CD8-positive, alpha-beta memory T cell (primary cell): ENCODE data around the gene SNHG17. TPM values are rescaled to one million over a fixed set of nuclear protein-coding genes. Genes with fewer than 3 reads are reported as not detected.
"Not testable (repeated sequence)": the region's sequence is repeated elsewhere in the genome, so short reads cannot be mapped to it uniquely, and the experiment has no call there.

Experiments used
- CTCF ChIA-PET: fragments of 350-600 bp; sonication (Branson Sonifier 250); formaldehyde crosslinking; loops from one replicate; lab custom pipeline; 2021; ENCODE audit warnings: antibody characterized with exemption; lab: Charles Lee
- POLR2A ChIA-PET: fragments of 350-600 bp; sonication (Branson Sonifier 250); formaldehyde crosslinking; loops from one replicate; lab custom pipeline; 2021; ENCODE audit warnings: antibody characterized with exemption; lab: Charles Lee
- DNase-seq, 5 donors: peaks; one replicate each; pipeline versions ENCODE4 v3.0.0 to v3.0.0-alpha.2; 2020 to 2022; ENCODE audit warnings: mixed read lengths in 1 of 5
- H3K27ac ChIP-seq: one replicate; pipeline ENCODE4 v1.7.0; 2013; ENCODE audit warnings: low read depth, mild to moderate bottlenecking, low read length, moderate library complexity
- H3K27me3 ChIP-seq: 2 replicates; pipeline ENCODE4 v1.7.0; 2013; ENCODE audit warnings: low read length, mild to moderate bottlenecking; ENCODE audit not compliant: insufficient read depth, poor library complexity, severe bottlenecking
- H3K36me3 ChIP-seq: 2 replicates; pipeline ENCODE4 v1.7.0; 2013; ENCODE audit warnings: mild to moderate bottlenecking, low read length, moderate library complexity; ENCODE audit not compliant: insufficient read depth
- H3K4me1 ChIP-seq: 2 replicates; pipeline ENCODE4 v1.7.0; 2013; ENCODE audit warnings: mild to moderate bottlenecking, low read length, moderate library complexity; ENCODE audit not compliant: insufficient read depth
- H3K4me3 ChIP-seq: 2 replicates; pipeline ENCODE4 v1.7.0; 2013; ENCODE audit warnings: mild to moderate bottlenecking, low read length
- H3K9me3 ChIP-seq: 2 replicates; pipeline ENCODE4 v1.7.0; 2013; ENCODE audit warnings: mild to moderate bottlenecking, low read length
- H3K27ac Mint-ChIP-seq, 8 donors: one replicate each; pipeline ENCODE4 v1.8.0; 2020 to 2021; ENCODE audit warnings: mixed read lengths in 8 of 8, mild to moderate bottlenecking in 6 of 8, inconsistent platforms in 3 of 8, moderate library complexity in 3 of 8
- H3K27me3 Mint-ChIP-seq, 2 donors: one replicate each; pipeline ENCODE4 v1.8.0; 2020 to 2021; ENCODE audit warnings: mixed read lengths in 2 of 2, mild to moderate bottlenecking in 1 of 2, moderate library complexity in 1 of 2
- H3K36me3 Mint-ChIP-seq, 3 donors: one replicate each; pipeline ENCODE4 v1.8.0; 2020 to 2021; ENCODE audit warnings: mixed read lengths in 3 of 3, inconsistent platforms in 1 of 3, mild to moderate bottlenecking in 1 of 3
- H3K4me1 Mint-ChIP-seq, 3 donors: one replicate each; pipeline ENCODE4 v1.8.0; 2020 to 2021; ENCODE audit warnings: mixed read lengths in 3 of 3, inconsistent platforms in 1 of 3, mild to moderate bottlenecking in 1 of 3
- H3K4me3 Mint-ChIP-seq, 7 donors: one replicate each; pipeline ENCODE4 v1.8.0; 2020 to 2021; ENCODE audit warnings: mixed read lengths in 7 of 7, mild to moderate bottlenecking in 6 of 7, moderate library complexity in 4 of 7, inconsistent platforms in 2 of 7
- H3K9me3 Mint-ChIP-seq, 5 donors: one replicate each; pipeline ENCODE4 v1.8.0; 2020 to 2022; ENCODE audit warnings: mixed read lengths in 5 of 5, mild to moderate bottlenecking in 3 of 5, moderate library complexity in 2 of 5, inconsistent platforms in 1 of 5
- polyA plus RNA-seq: library from polyadenylated mRNA; unstranded; fragments of 300-500 nt; fragmentation: Illumina TruSeq; gene quantifications from one replicate; pipeline ENCODE4 v1.2.3, GENCODE V29; 2021
- total RNA-seq, 2 experiments: library from RNA; stranded (reverse); gene quantifications; one replicate each; pipeline ENCODE4 v1.2.3, GENCODE V29; 2021

Gene SNHG17
- total and polyA plus RNA-seq, 3 experiments from 2014 or later = 107 to 216 (median 211) TPM

DNA sequence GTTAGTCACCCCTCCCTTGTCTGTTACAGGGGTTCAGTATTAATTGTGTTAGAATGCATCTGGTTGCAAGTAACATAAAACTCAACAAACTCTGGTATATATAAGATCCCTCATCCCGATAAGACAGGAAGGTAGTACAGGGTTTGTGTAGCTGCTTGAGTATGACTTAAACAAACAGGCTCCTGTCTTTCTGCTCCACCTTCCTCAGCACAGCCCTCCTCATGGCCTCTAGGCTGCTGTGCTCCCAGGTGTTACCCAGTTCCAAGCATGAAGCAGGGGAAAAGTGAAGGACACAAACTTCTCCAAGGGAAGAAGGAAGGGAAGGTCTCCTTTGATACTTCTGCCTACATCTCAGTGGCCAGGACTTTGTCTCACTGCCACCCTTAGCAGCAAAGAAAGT is 36.1 kb upstream of the SNHG17 start:
- Histone ChIP-seq H3K27ac (no peak overlapping the region), H3K9me3 (no peaks in the 10 kb centered on the region), H3K36me3 (no peaks in the 10 kb centered on the region), H3K4me3 (no peak overlapping the region), H3K27me3 (no peaks in the 10 kb centered on the region), H3K4me1 (peaks cover 29% of the 10 kb centered on the region)
- CTCF ChIA-PET = interaction anchor here (4.2 kb wide), 1 partner anchor 25 kb away, joined by 26 read pairs; no protein-coding TSS in a partner anchor
- Mint-ChIP-seq H3K4me1 (peaks cover 30 to 43% (median 42%) of the 10 kb centered on the region in 3 donors), H3K27ac (peak overlapping the region in 7 of 8 donors; percentile 14 to 96 (median 89)), H3K27me3 (peaks cover 0 to 4% of the 10 kb centered on the region in 2 donors), H3K36me3 (peaks cover 0 to 22% (median 0%) of the 10 kb centered on the region in 3 donors), H3K9me3 (no peaks in the 10 kb centered on the region), H3K4me3 (peak overlapping the region in 4 of 7 donors; percentile 38 to 60 (median 42))
- DNase-seq = no peak
- POLR2A ChIA-PET = no interaction called here

DNA sequence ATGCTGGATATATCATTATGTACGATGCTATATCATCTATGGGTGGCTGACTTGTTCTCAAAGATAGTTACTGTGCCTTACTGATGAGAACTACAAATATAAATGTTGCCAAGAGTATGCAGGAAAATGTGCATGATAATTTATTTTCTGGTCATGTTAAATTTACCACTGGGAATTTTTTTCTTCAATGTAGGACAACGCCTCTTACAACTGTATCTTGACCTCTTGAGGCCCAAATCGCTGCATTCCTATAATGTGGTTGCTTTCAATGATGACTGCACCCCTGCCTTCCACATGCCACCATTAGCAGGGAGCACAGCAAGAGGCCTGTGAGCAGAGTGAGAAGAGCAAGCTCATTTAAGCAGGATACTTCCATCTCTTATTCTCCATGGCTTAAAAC is 31.9 kb upstream of the SNHG17 start:
- no peak for DNase-seq
- POLR2A ChIA-PET = interaction anchor here (1.0 kb wide), 1 partner anchor 21 kb away, joined by 3 read pairs; no protein-coding TSS in a partner anchor
- H3K4me1 ChIP-seq = peaks cover 4% of the 10 kb centered on the region
- no peaks in the 10 kb centered on the region for H3K27me3 ChIP-seq
- H3K36me3 ChIP-seq = no peaks in the 10 kb centered on the region
- no peaks in the 10 kb centered on the region for H3K9me3 Mint-ChIP-seq
- no peaks in the 10 kb centered on the region for H3K9me3 ChIP-seq
- CTCF ChIA-PET = no interaction called here
- peaks cover 0 to 4% of the 10 kb centered on the region in 2 donors for H3K27me3 Mint-ChIP-seq
- H3K27ac Mint-ChIP-seq = peak overlapping the region in 1 of 8 donors; percentile 54
- no peak overlapping the region for H3K4me3 Mint-ChIP-seq
- no peak overlapping the region for H3K4me3 ChIP-seq
- H3K4me1 Mint-ChIP-seq = peaks cover 3 to 4% (median 4%) of the 10 kb centered on the region in 3 donors
- H3K27ac ChIP-seq = no peak overlapping the region
- no peaks in the 10 kb centered on the region for H3K36me3 Mint-ChIP-seq

DNA sequence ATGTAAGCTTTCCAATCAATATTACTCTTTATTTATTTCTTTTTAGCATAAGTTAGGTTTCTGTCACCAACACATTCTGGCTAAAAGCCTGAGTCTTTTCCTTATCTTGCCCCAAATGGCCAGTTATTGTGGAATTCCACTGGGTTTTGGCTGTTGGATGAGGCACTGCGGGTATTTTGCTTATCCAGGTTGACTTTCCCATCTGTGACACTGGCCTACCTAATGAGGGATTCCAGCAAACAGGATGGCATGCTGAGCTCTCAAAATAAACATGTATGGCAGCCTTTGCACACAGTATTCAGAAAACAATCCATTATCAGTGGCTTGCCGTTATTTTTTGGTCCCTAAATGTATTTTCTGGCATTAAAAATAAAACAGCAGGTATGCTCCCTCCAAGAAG is 31.0 kb upstream of the SNHG17 start:
- ChIA-PET POLR2A (no interaction called here), CTCF (no interaction called here)
- no peak for DNase-seq
- no peaks in the 10 kb centered on the region for H3K4me1 Mint-ChIP-seq
- H3K4me3 Mint-ChIP-seq = no peak overlapping the region
- no peak overlapping the region for H3K4me3 ChIP-seq
- H3K9me3 ChIP-seq = no peaks in the 10 kb centered on the region
- no peak overlapping the region for H3K27ac Mint-ChIP-seq
- no peaks in the 10 kb centered on the region for H3K9me3 Mint-ChIP-seq
- H3K4me1 ChIP-seq = no peaks in the 10 kb centered on the region
- no peaks in the 10 kb centered on the region for H3K36me3 Mint-ChIP-seq
- no peaks in the 10 kb centered on the region for H3K36me3 ChIP-seq
- no peaks in the 10 kb centered on the region for H3K27me3 ChIP-seq
- H3K27me3 Mint-ChIP-seq = peaks cover 0 to 4% of the 10 kb centered on the region in 2 donors
- no peak overlapping the region for H3K27ac ChIP-seq

DNA sequence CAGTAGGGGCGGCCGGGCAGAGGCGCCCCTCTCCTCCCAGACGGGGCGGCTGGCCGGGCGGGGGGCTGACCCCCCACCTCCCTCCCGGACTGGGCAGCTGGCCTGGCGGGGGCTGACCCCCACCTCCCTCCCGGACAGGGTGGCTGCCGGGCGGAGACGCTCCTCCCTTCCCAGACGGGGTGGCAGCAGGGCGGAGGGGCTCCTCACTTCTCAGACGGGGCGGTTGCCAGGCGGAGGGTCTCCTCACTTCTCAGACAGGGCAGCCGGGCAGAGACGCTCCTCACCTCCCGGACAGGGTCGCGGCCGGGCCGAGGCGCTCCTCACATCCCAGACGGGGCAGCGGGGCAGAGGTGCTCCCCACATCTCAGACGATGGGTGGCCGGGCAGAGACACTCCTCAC is 26.4 kb upstream of the SNHG17 start:
- H3K36me3 Mint-ChIP-seq, H3K9me3 ChIP-seq, H3K9me3 Mint-ChIP-seq, H3K4me3 ChIP-seq, H3K27me3 Mint-ChIP-seq, H3K4me1 ChIP-seq, POLR2A ChIA-PET, H3K4me3 Mint-ChIP-seq, CTCF ChIA-PET, H3K27me3 ChIP-seq, H3K4me1 Mint-ChIP-seq, H3K27ac ChIP-seq, DNase-seq, H3K36me3 ChIP-seq, H3K27ac Mint-ChIP-seq: not testable (repeated sequence)

DNA sequence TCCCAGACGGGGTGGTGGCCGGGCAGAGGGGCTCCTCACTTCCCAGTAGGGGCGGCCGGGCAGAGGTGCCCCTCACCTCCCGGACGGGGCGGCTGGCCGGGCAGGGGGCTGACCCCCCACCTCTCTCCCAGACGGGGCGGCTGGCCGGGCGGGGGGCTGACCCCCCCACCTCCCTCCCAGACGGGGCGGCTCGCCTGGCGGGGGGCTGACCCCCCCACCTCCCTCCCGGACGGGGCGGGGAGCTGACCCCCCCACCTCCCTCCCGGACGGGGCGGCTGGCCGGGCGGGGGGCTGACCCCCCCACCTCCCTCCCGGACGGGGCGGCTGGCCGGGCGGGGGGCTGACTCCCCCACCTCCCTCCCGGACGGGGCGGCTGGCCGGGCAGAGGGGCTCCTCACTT is 26.0 kb upstream of the SNHG17 start:
- H3K36me3 Mint-ChIP-seq, H3K27ac ChIP-seq, H3K9me3 ChIP-seq, H3K27me3 Mint-ChIP-seq, H3K9me3 Mint-ChIP-seq, POLR2A ChIA-PET, H3K27ac Mint-ChIP-seq, DNase-seq, H3K4me1 ChIP-seq, H3K36me3 ChIP-seq, H3K4me1 Mint-ChIP-seq, CTCF ChIA-PET, H3K27me3 ChIP-seq, H3K4me3 ChIP-seq, H3K4me3 Mint-ChIP-seq: not testable (repeated sequence)

DNA sequence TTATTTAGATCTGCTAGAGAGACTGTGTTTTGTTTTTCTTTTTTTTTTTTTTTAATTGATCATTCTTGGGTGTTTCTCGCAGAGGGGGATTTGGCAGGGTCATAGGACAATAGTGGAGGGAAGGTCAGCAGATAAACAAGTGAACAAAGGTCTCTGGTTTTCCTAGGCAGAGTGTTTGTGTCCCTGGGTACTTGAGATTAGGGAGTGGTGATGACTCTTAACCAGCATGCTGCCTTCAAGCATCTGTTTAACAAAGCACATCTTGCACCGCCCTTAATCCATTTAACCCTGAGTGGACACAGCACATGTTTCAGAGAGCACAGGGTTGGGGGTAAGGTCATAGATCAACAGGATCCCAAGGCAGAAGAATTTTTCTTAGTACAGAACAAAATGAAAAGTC is 25.5 kb upstream of the SNHG17 start:
- H3K4me3 Mint-ChIP-seq, H3K4me1 Mint-ChIP-seq, DNase-seq, H3K4me1 ChIP-seq, H3K27ac Mint-ChIP-seq, H3K27ac ChIP-seq, POLR2A ChIA-PET, H3K27me3 Mint-ChIP-seq, CTCF ChIA-PET, H3K9me3 ChIP-seq, H3K9me3 Mint-ChIP-seq, H3K36me3 ChIP-seq, H3K4me3 ChIP-seq, H3K27me3 ChIP-seq, H3K36me3 Mint-ChIP-seq: not testable (repeated sequence)

DNA sequence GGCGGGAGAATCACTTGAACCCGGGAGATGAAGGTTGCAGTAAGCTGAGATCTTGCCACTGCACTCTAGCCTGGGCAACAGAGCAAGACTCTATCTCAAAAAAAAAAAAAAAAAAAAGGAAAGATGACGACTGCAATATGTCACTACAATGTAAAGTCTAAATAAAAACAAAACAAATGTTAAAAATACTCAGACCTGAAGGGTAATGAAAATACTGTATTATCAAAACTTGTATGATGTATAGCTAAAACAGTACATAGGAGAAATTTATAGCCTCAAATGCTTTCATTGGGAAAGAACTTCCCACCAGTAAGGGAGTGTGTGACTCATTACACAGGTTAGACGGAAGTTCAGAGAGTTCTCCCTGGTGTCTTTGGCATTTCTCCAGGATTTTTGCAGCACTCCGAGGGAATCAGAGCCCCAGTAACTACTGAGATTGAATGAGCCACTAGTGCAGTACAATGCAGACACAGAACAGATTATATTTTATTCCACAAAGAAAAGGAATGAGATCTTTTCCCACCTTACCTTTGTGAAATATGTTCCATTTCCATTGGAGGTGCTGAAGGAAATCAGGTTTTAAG is 25.0 kb upstream of the SNHG17 start:
- CTCF ChIA-PET = no interaction called here

DNA sequence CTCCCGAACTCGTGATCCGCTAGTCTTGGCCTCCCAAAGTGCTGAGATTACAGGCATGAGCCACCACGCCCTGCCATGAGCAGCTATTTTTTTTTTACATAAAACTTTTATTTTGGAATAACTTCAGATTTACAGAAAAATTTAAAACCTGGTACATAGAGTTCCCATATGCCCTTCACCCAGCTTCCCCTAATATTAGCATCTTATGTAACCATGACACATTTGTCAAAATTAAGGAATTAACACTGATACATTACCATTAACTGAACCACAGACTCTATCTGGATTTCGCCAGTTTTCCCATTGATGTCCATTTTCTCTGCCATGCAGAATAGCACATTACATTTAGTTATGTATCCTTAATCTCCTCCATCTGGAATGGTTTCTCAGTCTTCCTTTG is 23.2 kb upstream of the SNHG17 start:
- Mint-ChIP-seq H3K27me3 (no peaks in the 10 kb centered on the region), H3K27ac (no peak overlapping the region), H3K36me3 (no peaks in the 10 kb centered on the region), H3K9me3 (no peaks in the 10 kb centered on the region), H3K4me1 (no peaks in the 10 kb centered on the region), H3K4me3 (no peak overlapping the region)
- Histone ChIP-seq H3K27ac (no peak overlapping the region), H3K9me3 (no peaks in the 10 kb centered on the region), H3K27me3 (no peaks in the 10 kb centered on the region), H3K4me3 (no peak overlapping the region), H3K4me1 (no peaks in the 10 kb centered on the region), H3K36me3 (no peaks in the 10 kb centered on the region)
- ChIA-PET POLR2A (interaction anchor here (0.6 kb wide), 1 partner anchor 198 kb away, joined by 4 read pairs; no protein-coding TSS in a partner anchor), CTCF (interaction anchor here (1.5 kb wide), 1 partner anchor 23 kb away, joined by 5 read pairs; the partner anchor contains the start of gene SNHG17)
- no peak for DNase-seq

More for the DNA sequence above, 25.0 kb upstream of the SNHG17 start:
- POLR2A ChIA-PET = no interaction called here
- H3K27me3 ChIP-seq = no peaks in the 10 kb centered on the region
- no peak overlapping the region for H3K4me3 ChIP-seq
- H3K4me1 ChIP-seq = no peaks in the 10 kb centered on the region
- no peak overlapping the region for H3K4me3 Mint-ChIP-seq
- H3K36me3 Mint-ChIP-seq = no peaks in the 10 kb centered on the region
- DNase-seq = no peak
- H3K27ac Mint-ChIP-seq = no peak overlapping the region
- H3K36me3 ChIP-seq = no peaks in the 10 kb centered on the region
- H3K9me3 Mint-ChIP-seq = no peaks in the 10 kb centered on the region
- no peaks in the 10 kb centered on the region for H3K4me1 Mint-ChIP-seq
- no peaks in the 10 kb centered on the region for H3K27me3 Mint-ChIP-seq
- H3K9me3 ChIP-seq = no peaks in the 10 kb centered on the region
- no peak overlapping the region for H3K27ac ChIP-seq
